NB4 (cell line): ENCODE measurements around the gene NEK11.

Experiments used
- CTCF ChIP-seq: IDR thresholded peaks from one replicate; pipeline ENCODE4 v1.5.1; 2012; ENCODE audit warnings: low read depth, low read length
- MAX ChIP-seq: IDR thresholded peaks from 2 replicates; pipeline ENCODE4 v1.6.1; 2011; ENCODE audit warnings: low read depth, low read length
- POLR2A ChIP-seq: IDR thresholded peaks from 2 replicates; pipeline ENCODE4 v1.6.1; 2011; ENCODE audit warnings: mild to moderate bottlenecking; ENCODE audit not compliant: insufficient read length; ENCODE audit errors: extremely low read depth

DNA sequence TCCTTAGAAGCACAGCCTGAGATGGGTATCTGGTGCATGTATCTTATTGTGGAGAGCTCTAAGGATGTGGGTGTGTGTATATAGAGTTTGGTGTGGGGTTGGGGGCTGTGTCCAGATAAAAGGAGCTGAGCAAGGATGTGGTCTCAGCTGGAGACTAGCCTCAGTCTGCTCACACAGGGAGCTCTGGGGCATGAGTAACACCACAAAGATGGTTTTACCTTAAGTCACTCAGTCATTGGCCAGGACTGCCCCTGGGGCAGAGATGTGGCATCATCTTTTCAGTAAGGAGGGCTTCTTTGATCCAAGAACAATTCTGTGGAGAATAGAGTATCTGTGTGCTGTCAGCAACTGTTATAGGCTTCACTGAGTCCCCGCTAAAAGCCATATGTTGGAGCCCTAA lies 191.5 kb downstream of the NEK11 start:
- TF ChIP-seq CTCF (no peak), MAX (no peak), POLR2A (no peak)
